GM18520 (cell line): ENCODE data around the gene EFS.
"Not testable (repeated sequence)": the region's sequence is repeated elsewhere in the genome, so short reads cannot be mapped to it uniquely, and the experiment has no call there.

Experiments used
- ATAC-seq: cut with Tn5 transposase; IDR thresholded peaks from one replicate; pipeline ENCODE4 v1.9.1; 2021; ENCODE audit not compliant: unreplicated experiment

EFS gene

GRCh38 chr14:23327947-23328744, 36.8 kb downstream of the EFS start:
- ATAC-seq, result no peak

GRCh38 chr14:23326491-23327332, 38.3 kb downstream of the EFS start:
- no peak for ATAC-seq

GRCh38 chr14:23325746-23326145, 39.2 kb downstream of the EFS start:
- ATAC-seq, result not testable (repeated sequence)

- ATAC-seq, result no peak
Measured at GRCh38 chr14:23324993-23325392, 40.0 kb downstream of the EFS start.

GRCh38 chr14:23324455-23324846, 40.5 kb downstream of the EFS start:
- ATAC-seq, result no peak

GRCh38 chr14:23323838-23324454, 41.0 kb downstream of the EFS start:
- ATAC-seq, result no peak

GRCh38 chr14:23322568-23323517, 42.1 kb downstream of the EFS start:
- ATAC-seq, result no peak

- ATAC-seq, result peak; percentile 1
Measured at GRCh38 chr14:23321572-23322547, 43.1 kb downstream of the EFS start.

- ATAC-seq, result peak; percentile 91
Measured at GRCh38 chr14:23320584-23321571, 44.1 kb downstream of the EFS start, which contains the start of gene PABPN1. Gene PABPN1, plus strand, starts transcription at chr14:23321457. Its CDS starts 13 bp downstream, at chr14:23321470.

- no peak for ATAC-seq
Measured at GRCh38 chr14:23319746-23320583, 45.0 kb downstream of the EFS start.

GRCh38 chr14:23316300-23316699, 48.7 kb downstream of the EFS start:
- no peak for ATAC-seq

GRCh38 chr14:23310546-23310945, 54.4 kb downstream of the EFS start:
- no peak for ATAC-seq

GRCh38 chr14:23308721-23309445, 56.1 kb downstream of the EFS start:
- ATAC-seq, result no peak

GRCh38 chr14:23307687-23308644, 57.0 kb downstream of the EFS start:
- no peak for ATAC-seq

GRCh38 chr14:23307146-23307530, 57.8 kb downstream of the EFS start:
- ATAC-seq, result no peak
